IgD-negative memory B cell (primary cell): ENCODE data around the gene CSNK1A1. TPM values are rescaled to one million over a fixed set of nuclear protein-coding genes. Genes with fewer than 3 reads are reported as not detected.

Source experiments
- polyA plus RNA-seq: library from polyadenylated mRNA; unstranded; fragments of 300-500 nt; fragmentation: Illumina TruSeq; gene quantifications from one replicate; pipeline ENCODE4 v1.2.3, GENCODE V29; 2021

CSNK1A1 gene
- polyA plus RNA-seq, 1 donor from 2014 or later: 124 TPM

Other genes with a start within 250 kb of the CSNK1A1 start
- gene GRPEL2, start 205.9 kb downstream of the CSNK1A1 start, polyA plus RNA-seq: 1.8 TPM
- 7.7 TPM for gene PCYOX1L, start 193.4 kb downstream of the CSNK1A1 start, polyA plus RNA-seq
- not detected for gene IL17B, start 172.1 kb downstream of the CSNK1A1 start, polyA plus RNA-seq
- 0.36 TPM for gene ARHGEF37, start 30.1 kb upstream of the CSNK1A1 start, polyA plus RNA-seq
- 10.9 TPM for gene PPARGC1B, start 178.9 kb upstream of the CSNK1A1 start, polyA plus RNA-seq